Stomach (tissue), 4 donors: ENCODE measurements around the gene TRAPPC8.

Source experiments
- EP300 ChIP-seq: sonication (generic); formaldehyde crosslinking; IDR thresholded peaks from one replicate; pipeline ENCODE4 v1.6.1; 2017; ENCODE audit warnings: antibody characterized with exemption
- POLR2A ChIP-seq, 4 donors: fragments of 450-650 bp; IDR thresholded peaks; one replicate each; pipeline ENCODE4 v1.6.1; 2016; ENCODE audit warnings: antibody characterized with exemption in 4 of 4, control low read depth in 2 of 4, mild to moderate bottlenecking in 1 of 4, moderate library complexity in 1 of 4
- POLR2AphosphoS5 ChIP-seq, 3 donors: sonication (generic); formaldehyde crosslinking; IDR thresholded peaks; one replicate each; pipeline ENCODE4 v1.6.1; 2016; ENCODE audit warnings: antibody characterized with exemption in 3 of 3
- TF ChIP-seq, protein P1 (sequence below), 7 experiments: fragments of 450-650 bp in 4 of 7; fragments of 200-600 bp in 3 of 7; sonication (generic) in 3 of 7; IDR thresholded peaks; one replicate each; pipeline ENCODE4 v1.5.1; 2016 to 2019; ENCODE audit warnings: antibody characterized with exemption in 7 of 7, control low read depth in 2 of 7, mild to moderate bottlenecking in 1 of 7

DNA sequence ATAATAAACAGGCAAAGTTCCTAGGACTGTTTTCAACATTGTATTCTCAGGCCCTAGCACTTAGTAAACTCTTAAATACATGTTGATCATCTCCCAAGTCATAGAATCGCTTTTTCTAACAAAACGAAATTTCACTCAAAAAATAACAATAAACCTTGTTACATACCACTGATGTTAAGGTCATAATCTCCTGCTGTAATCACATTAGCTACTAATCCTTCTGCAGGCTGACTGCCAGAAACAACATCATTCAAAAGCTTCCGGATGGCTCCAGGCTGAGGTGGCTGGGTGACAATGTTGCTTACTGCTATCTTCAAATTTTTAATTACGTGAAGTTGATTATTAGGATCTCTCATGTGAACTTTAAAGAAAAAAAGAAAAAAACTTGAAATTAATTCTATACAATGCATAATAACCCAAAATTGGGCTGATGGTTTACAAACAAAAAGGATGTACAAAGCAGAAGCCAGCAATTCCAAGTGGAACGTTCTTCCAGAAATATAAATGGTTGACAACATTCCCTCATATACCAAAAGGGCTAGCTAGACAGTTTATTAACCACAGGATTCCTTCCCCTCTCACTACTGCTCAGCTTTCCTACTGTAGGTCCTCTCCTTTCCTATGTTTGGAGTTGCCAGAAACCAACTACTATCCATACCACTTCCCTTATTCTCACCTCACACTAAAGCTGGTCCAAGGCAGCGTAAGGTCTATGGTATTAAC, 11.6 kb downstream of the TRAPPC8 start:
- TF ChIP-seq POLR2AphosphoS5 (IDR thresholded peaks at IDR 0.05), result no peak
- TF ChIP-seq, protein P1, sequence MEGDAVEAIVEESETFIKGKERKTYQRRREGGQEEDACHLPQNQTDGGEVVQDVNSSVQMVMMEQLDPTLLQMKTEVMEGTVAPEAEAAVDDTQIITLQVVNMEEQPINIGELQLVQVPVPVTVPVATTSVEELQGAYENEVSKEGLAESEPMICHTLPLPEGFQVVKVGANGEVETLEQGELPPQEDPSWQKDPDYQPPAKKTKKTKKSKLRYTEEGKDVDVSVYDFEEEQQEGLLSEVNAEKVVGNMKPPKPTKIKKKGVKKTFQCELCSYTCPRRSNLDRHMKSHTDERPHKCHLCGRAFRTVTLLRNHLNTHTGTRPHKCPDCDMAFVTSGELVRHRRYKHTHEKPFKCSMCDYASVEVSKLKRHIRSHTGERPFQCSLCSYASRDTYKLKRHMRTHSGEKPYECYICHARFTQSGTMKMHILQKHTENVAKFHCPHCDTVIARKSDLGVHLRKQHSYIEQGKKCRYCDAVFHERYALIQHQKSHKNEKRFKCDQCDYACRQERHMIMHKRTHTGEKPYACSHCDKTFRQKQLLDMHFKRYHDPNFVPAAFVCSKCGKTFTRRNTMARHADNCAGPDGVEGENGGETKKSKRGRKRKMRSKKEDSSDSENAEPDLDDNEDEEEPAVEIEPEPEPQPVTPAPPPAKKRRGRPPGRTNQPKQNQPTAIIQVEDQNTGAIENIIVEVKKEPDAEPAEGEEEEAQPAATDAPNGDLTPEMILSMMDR (IDR thresholded peaks at IDR 0.05), result no peak
- no peak for TF ChIP-seq POLR2A (IDR thresholded peaks at IDR 0.05)
- TF ChIP-seq EP300, result no peak
